Prostate gland (tissue), 2 donors: ENCODE measurements around the gene TNRC6A. TPM values are rescaled to one million over a fixed set of nuclear protein-coding genes. Genes with fewer than 3 reads are reported as not detected.

Source experiments
- DNase-seq: peaks from one replicate; pipeline ENCODE4 v3.0.0-alpha.2; 2019; ENCODE audit warnings: low spot score
- H3K27ac ChIP-seq, 2 donors: fragments of 200-600 bp; sonication (generic); 2 replicates each; pipeline ENCODE4 v1.5.1; 2017 to 2019
- H3K27me3 ChIP-seq: fragments of 200-600 bp; sonication (generic); replicated peaks from 2 replicates; pipeline ENCODE4 v1.5.1; 2019; ENCODE audit not compliant: insufficient read depth
- H3K36me3 ChIP-seq, 2 donors: fragments of 200-600 bp; sonication (generic); 1 replicate in 1 of 2; 2 replicates in 1 of 2; pipeline versions ENCODE4 v1.5.1 to v1.8.1; 2017 to 2019
- H3K4me1 ChIP-seq: fragments of 200-600 bp; sonication (generic); replicated peaks from 2 replicates; pipeline ENCODE4 v1.5.1; 2019
- H3K4me3 ChIP-seq, 2 donors: fragments of 200-600 bp; sonication (generic); 2 replicates each; pipeline ENCODE4 v1.5.1; 2017 to 2019
- H3K9me3 ChIP-seq: fragments of 200-600 bp; sonication (generic); 2 replicates; pipeline ENCODE4 v1.5.1; 2017
- POLR2A ChIP-seq: fragments of 450-650 bp; IDR thresholded peaks from one replicate; pipeline ENCODE4 v1.6.1; 2016; ENCODE audit warnings: antibody characterized with exemption, mild to moderate bottlenecking
- POLR2AphosphoS5 ChIP-seq: sonication (generic); formaldehyde crosslinking; IDR thresholded peaks from one replicate; pipeline ENCODE4 v1.6.1; 2017; ENCODE audit warnings: antibody characterized with exemption
- WGBS: methylation state at CpG from one replicate; pipeline ENCODE4 v1.1.5; 2018; 5-methylcytosine and 5-hydroxymethylcytosine counted together
- intact Hi-C: fragments of 100-400 bp; cut with DNase I; formaldehyde crosslinking; loops from one replicate; pipeline ENCODE4 v1.14.2; 2022
- total RNA-seq, 2 donors: library from RNA; depleted of rRNA; stranded (reverse); fragments of >200 nt; gene quantifications; one replicate each; pipeline ENCODE4 v1.1.0, GENCODE V29; 2016
- TF ChIP-seq, protein P1 (sequence below), 4 experiments: fragments of 200-600 bp in 2 of 4; fragments of 450-650 bp in 2 of 4; sonication (generic) in 2 of 4; IDR thresholded peaks; 1 replicate in 3 of 4; 2 replicates in 1 of 4; pipeline ENCODE4 v1.5.1; 2016 to 2019; ENCODE audit warnings: antibody characterized with exemption in 4 of 4, mild to moderate bottlenecking in 2 of 4, moderate library complexity in 2 of 4

TNRC6A gene
- total RNA-seq, 2 donors from 2014 or later, result 37.5 to 65.5 TPM

DNA sequence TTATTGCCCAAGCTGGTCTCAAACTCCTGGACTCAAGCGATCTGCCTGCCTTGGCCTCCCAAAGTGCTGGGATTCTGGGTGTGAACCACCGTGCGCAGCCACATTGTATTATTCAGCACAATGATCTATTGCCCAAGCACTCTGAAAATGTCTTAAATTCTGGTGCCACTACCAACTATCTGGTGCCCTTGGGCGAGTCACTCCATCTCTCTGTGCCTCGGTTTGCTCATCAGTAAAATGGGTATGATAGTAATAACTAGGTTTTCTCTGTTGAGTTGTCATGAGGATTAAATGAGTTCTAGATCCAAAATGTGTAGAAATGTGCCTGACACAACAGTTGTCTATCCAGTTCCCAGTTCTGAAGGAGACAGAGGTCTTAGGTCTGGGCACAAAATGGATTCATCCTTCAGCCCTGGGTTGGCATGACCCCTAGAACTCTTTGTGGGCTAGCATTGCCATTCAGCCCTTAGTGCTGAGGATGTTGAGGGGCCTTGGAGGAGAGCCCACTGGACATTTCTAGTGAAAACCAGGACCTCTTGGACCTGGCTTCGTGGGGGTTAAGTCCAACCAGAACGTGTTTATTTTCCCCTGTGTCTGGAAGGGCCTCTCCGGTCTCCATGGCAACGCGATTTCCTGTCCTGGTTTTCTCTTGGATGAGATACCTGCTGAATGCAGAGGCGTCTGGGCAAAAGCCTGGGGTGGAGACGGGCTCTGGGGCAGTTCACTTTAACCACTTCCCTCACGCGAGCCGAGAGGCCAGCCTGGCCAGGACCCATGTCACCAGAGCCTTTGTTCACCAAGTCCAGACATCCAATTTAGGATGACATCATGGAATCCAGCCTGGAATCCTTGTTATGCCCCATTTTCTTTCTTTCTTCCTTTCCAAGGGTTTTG is 43.7 kb upstream of the TNRC6A start:
- Histone ChIP-seq H3K4me3 (peak overlapping the region in 1 of 2 donors; percentile 1), H3K36me3 (no peaks in the 10 kb centered on the region), H3K9me3 (no peaks in the 10 kb centered on the region), H3K4me1 (no peaks in the 10 kb centered on the region), H3K27me3 (no peaks in the 10 kb centered on the region), H3K27ac (peak overlapping the region in 1 of 2 donors; percentile 31)
- 34% methylated on average over 15 of the region's 15 CpGs for WGBS
- no peak for DNase-seq
- intact Hi-C loops, result loop anchor here (10.0 kb wide), 1 partner anchor 51 kb away; no protein-coding TSS in a partner anchor
- no peak for TF ChIP-seq POLR2AphosphoS5
- TF ChIP-seq POLR2A, result no peak
- TF ChIP-seq, protein P1, sequence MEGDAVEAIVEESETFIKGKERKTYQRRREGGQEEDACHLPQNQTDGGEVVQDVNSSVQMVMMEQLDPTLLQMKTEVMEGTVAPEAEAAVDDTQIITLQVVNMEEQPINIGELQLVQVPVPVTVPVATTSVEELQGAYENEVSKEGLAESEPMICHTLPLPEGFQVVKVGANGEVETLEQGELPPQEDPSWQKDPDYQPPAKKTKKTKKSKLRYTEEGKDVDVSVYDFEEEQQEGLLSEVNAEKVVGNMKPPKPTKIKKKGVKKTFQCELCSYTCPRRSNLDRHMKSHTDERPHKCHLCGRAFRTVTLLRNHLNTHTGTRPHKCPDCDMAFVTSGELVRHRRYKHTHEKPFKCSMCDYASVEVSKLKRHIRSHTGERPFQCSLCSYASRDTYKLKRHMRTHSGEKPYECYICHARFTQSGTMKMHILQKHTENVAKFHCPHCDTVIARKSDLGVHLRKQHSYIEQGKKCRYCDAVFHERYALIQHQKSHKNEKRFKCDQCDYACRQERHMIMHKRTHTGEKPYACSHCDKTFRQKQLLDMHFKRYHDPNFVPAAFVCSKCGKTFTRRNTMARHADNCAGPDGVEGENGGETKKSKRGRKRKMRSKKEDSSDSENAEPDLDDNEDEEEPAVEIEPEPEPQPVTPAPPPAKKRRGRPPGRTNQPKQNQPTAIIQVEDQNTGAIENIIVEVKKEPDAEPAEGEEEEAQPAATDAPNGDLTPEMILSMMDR (IDR thresholded peaks at IDR 0.05), result no peak

DNA sequence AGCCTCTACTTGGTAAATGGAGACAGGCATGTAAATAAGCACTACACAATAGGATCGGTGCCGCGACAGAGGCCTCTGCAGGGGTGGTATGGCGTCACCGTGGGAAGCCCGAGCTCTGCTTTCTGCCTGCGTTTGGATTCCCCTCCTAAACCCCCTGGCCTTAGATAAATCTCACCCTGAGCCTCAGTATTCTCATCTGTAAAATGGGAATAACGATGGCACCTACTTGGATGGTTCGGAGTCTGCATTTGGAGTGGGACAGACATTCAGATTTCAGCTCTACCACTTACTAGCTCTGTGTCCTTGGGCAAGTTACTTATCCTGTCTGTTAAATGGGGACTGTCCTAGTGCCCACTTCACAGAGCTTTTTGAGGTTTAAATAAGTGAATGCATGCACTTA is 42.8 kb upstream of the TNRC6A start:
- Histone ChIP-seq H3K27me3 (no peaks in the 10 kb centered on the region), H3K9me3 (no peaks in the 10 kb centered on the region), H3K27ac (peak overlapping the region in 1 of 2 donors; percentile 5), H3K36me3 (no peaks in the 10 kb centered on the region), H3K4me1 (no peaks in the 10 kb centered on the region), H3K4me3 (no peak overlapping the region)
- 48% methylated on average over 9 of the region's 9 CpGs for WGBS
- TF ChIP-seq, protein P1 (IDR thresholded peaks at IDR 0.05), result no peak
- TF ChIP-seq POLR2A, result no peak
- DNase-seq, result no peak
- intact Hi-C loops, result loop anchor here (10.0 kb wide), 1 partner anchor 52 kb away; no protein-coding TSS in a partner anchor

DNA sequence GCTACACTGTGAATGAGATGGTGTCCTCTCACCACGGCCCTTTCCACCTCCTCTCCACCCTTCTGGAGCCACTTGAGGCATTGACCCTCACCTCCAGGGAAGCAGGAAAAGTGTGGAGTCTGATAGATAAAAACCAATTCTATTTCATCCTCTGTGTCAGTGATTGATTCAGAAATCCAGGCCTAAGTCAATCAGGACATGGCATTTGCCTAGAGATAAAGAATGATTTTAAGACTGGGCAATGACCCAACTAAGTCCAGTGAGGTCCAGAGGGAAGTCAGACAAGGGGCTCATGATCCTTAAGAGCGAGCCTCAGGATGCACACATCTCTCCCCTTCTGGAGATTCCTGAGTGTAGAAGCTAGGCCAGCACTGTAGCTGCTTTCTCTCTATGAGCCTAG is 41.1 kb upstream of the TNRC6A start:
- H3K4me3 ChIP-seq, result no peak overlapping the region
- TF ChIP-seq POLR2AphosphoS5 (no peak), POLR2A (no peak)
- TF ChIP-seq, protein P1 (IDR thresholded peaks at IDR 0.05), result no peak
- H3K9me3 ChIP-seq, result no peaks in the 10 kb centered on the region
- intact Hi-C loops, result loop anchor here (10.0 kb wide), 1 partner anchor 54 kb away; no protein-coding TSS in a partner anchor
- no peak overlapping the region for H3K27ac ChIP-seq
- H3K36me3 ChIP-seq, result no peaks in the 10 kb centered on the region
- DNase-seq, result no peak
- no peaks in the 10 kb centered on the region for H3K27me3 ChIP-seq
- WGBS, result 92% methylated on average over 2 of the region's 2 CpGs
- H3K4me1 ChIP-seq, result no peaks in the 10 kb centered on the region

DNA sequence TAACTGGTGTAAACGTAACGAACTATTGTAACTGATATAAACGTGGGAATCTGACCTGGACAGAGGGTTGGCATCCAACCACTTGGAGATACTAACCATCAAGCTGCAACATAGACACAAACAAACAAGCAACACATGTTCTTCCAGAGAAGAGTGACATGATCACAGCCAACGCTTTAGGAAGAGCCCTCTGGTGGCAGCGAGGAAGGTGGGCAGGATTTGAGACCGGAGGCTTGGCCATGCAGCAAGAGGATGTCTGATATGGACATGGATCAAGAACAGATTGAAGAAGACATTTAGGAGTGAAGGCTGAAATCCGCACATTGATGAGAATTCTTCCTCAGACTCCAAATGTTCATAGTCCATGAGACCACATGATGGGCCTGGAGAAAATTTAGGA is 40.3 kb upstream of the TNRC6A start:
- Histone ChIP-seq H3K27ac (no peak overlapping the region), H3K4me1 (no peaks in the 10 kb centered on the region), H3K9me3 (no peaks in the 10 kb centered on the region), H3K36me3 (no peaks in the 10 kb centered on the region), H3K4me3 (no peak overlapping the region), H3K27me3 (no peaks in the 10 kb centered on the region)
- WGBS, result 58% methylated on average over 7 of the region's 7 CpGs
- TF ChIP-seq, protein P1 (IDR thresholded peaks at IDR 0.05), result peak in 3 of 4 experiments; percentile 17 to 29 (median 18)
- TF ChIP-seq POLR2AphosphoS5, result no peak
- no peak for DNase-seq
- intact Hi-C loops, result loop anchor here (10.0 kb wide), 1 partner anchor 54 kb away; no protein-coding TSS in a partner anchor
